Testis (tissue), 3 donors: ENCODE measurements around the gene ETFB. TPM values are rescaled to one million over a fixed set of nuclear protein-coding genes. Genes with fewer than 3 reads are reported as not detected.

Source experiments
- DNase-seq: peaks from one replicate; pipeline ENCODE4 v3.0.0-alpha.2; 2019
- H3K27ac ChIP-seq, 2 donors: fragments of 200-600 bp; sonication (generic); one replicate each; pipeline ENCODE4 v1.5.1; 2019
- H3K27me3 ChIP-seq: fragments of 200-600 bp; sonication (generic); one replicate; pipeline ENCODE4 v1.5.1; 2019
- H3K36me3 ChIP-seq: fragments of 200-600 bp; sonication (generic); one replicate; pipeline ENCODE4 v1.5.1; 2017; ENCODE audit warnings: low read depth; ENCODE audit errors: missing control alignments
- H3K4me1 ChIP-seq: fragments of 200-600 bp; sonication (generic); one replicate; pipeline ENCODE4 v1.5.1; 2019
- H3K4me3 ChIP-seq, 2 donors: fragments of 200-600 bp; sonication (generic); one replicate each; pipeline ENCODE4 v1.5.1; 2017 to 2019
- H3K9me3 ChIP-seq: fragments of 200-600 bp; sonication (generic); one replicate; pipeline ENCODE4 v1.5.1; 2017
- CTCF ChIP-seq, 3 experiments: fragments of 450-650 bp in 2 of 3; fragments of 200-600 bp in 1 of 3; sonication (generic) in 1 of 3; IDR thresholded peaks; one replicate each; pipeline ENCODE4 v1.5.1; 2016 to 2019; ENCODE audit warnings: antibody characterized with exemption in 3 of 3, mild to moderate bottlenecking in 2 of 3, moderate library complexity in 1 of 3
- POLR2A ChIP-seq: fragments of 450-650 bp; IDR thresholded peaks from one replicate; pipeline ENCODE4 v1.6.1; 2017; ENCODE audit warnings: antibody characterized with exemption, mild to moderate bottlenecking, moderate library complexity
- WGBS, 2 donors: methylation state at CpG; one replicate each; pipeline ENCODE4 v1.1.5; 2018; 5-methylcytosine and 5-hydroxymethylcytosine counted together
- intact Hi-C: fragments of 100-400 bp; cut with DNase I; formaldehyde crosslinking; loops from one replicate; pipeline ENCODE4 v1.15.1; 2023; ENCODE audit warnings: low total_unique reads
- polyA plus RNA-seq: library from polyadenylated mRNA; stranded (reverse); fragments of 350-450 nt; fragmentation: Illumina TruSeq; extraction: RNeasy Lipid Tissue Mini Kit (QIAGEN cat#74804); gene quantifications from one replicate; pipeline ENCODE4 v1.2.3, GENCODE V29; 2014; ENCODE audit warnings: low read depth, low replicate concordance; ENCODE audit not compliant: insufficient read depth
- total RNA-seq, 2 donors: library from RNA; depleted of rRNA; stranded (reverse); fragments of >200 nt; gene quantifications; one replicate each; pipeline ENCODE4 v1.2.3, GENCODE V29; 2016

Gene ETFB
- total and polyA plus RNA-seq, 3 donors from 2014 or later: 109 to 146 (median 110) TPM

GRCh38 chr19:51387924-51388389 is 21.8 kb upstream of the ETFB start, which contains the start of gene LIM2:
Gene LIM2, minus strand, starts transcription at chr19:51387974. Its CDS starts 531 bp downstream, at chr19:51387443.
- intact Hi-C loops: no loop called here
- no peak for DNase-seq
- no peak within 1 kb of the TSS for H3K4me3 ChIP-seq
- H3K27me3 ChIP-seq: no peaks in the 10 kb centered on the region
- no peak within 1 kb of the TSS for H3K27ac ChIP-seq
- no peaks in the 10 kb centered on the region for H3K4me1 ChIP-seq
- no peak for TF ChIP-seq POLR2A
- TF ChIP-seq CTCF (IDR thresholded peaks at IDR 0.05): no peak
- H3K36me3 ChIP-seq: no peaks in the 10 kb centered on the region
- no peaks in the 10 kb centered on the region for H3K9me3 ChIP-seq
- WGBS, 2 donors: 84 to 88% methylated on average over 13 to 15 of the region's 15 CpGs

GRCh38 chr19:51386882-51387520 is 20.8 kb upstream of the ETFB start:
- no peak for TF ChIP-seq POLR2A
- no peak for TF ChIP-seq CTCF (IDR thresholded peaks at IDR 0.05)
- Histone ChIP-seq H3K27ac (no peak overlapping the region), H3K4me1 (no peaks in the 10 kb centered on the region), H3K36me3 (no peaks in the 10 kb centered on the region), H3K9me3 (no peaks in the 10 kb centered on the region), H3K4me3 (no peak overlapping the region), H3K27me3 (no peaks in the 10 kb centered on the region)
- WGBS, 2 donors: 73 to 77% methylated on average over 12 to 14 of the region's 14 CpGs
- intact Hi-C loops: no loop called here
- DNase-seq: no peak

GRCh38 chr19:51382004-51382403 is 15.8 kb upstream of the ETFB start:
- no peaks in the 10 kb centered on the region for H3K36me3 ChIP-seq
- no peak overlapping the region for H3K27ac ChIP-seq
- DNase-seq: no peak
- WGBS, 2 donors: 84 to 97% methylated on average over 4 of the region's 4 CpGs
- H3K4me3 ChIP-seq: no peak overlapping the region
- H3K9me3 ChIP-seq: no peaks in the 10 kb centered on the region
- H3K4me1 ChIP-seq: no peaks in the 10 kb centered on the region
- H3K27me3 ChIP-seq: no peaks in the 10 kb centered on the region
- intact Hi-C loops: no loop called here
- TF ChIP-seq POLR2A (no peak), CTCF (IDR thresholded peaks at IDR 0.05) (no peak)

- no peaks in the 10 kb centered on the region for H3K9me3 ChIP-seq
- no peak overlapping the region for H3K4me3 ChIP-seq
- 92 to 94% methylated on average over 9 of the region's 9 CpGs for WGBS, 2 donors
- H3K36me3 ChIP-seq: no peaks in the 10 kb centered on the region
- H3K27me3 ChIP-seq: no peaks in the 10 kb centered on the region
- no peak overlapping the region for H3K27ac ChIP-seq
- TF ChIP-seq POLR2A: no peak
- no peak for TF ChIP-seq CTCF (IDR thresholded peaks at IDR 0.05)
- intact Hi-C loops: no loop called here
- no peak for DNase-seq
- H3K4me1 ChIP-seq: no peaks in the 10 kb centered on the region
These were observed 14.2 kb upstream of the ETFB start for GRCh38 chr19:51380379-51380778.

GRCh38 chr19:51377422-51377821 is 11.2 kb upstream of the ETFB start:
- intact Hi-C loops: no loop called here
- Histone ChIP-seq H3K4me1 (no peaks in the 10 kb centered on the region), H3K27me3 (no peaks in the 10 kb centered on the region), H3K9me3 (no peaks in the 10 kb centered on the region), H3K27ac (no peak overlapping the region), H3K4me3 (no peak overlapping the region), H3K36me3 (no peaks in the 10 kb centered on the region)
- TF ChIP-seq CTCF (IDR thresholded peaks at IDR 0.05): no peak
- TF ChIP-seq POLR2A: no peak
- DNase-seq: no peak
- WGBS, 2 donors: 75 to 93% methylated on average over 2 of the region's 2 CpGs
